IMR-90 (cell line): Measurements from ENCODE around the gene DMD. TPM values are rescaled to one million over a fixed set of nuclear protein-coding genes. Genes with fewer than 3 reads are reported as not detected.

Experiments
- ATAC-seq: fragments of 200-7000 bp; cut with Tn5 transposase; 2 replicates; pipeline ENCODE4 v1.9.1; 2020; ENCODE audit warnings: low read depth, mild to moderate bottlenecking, moderate library complexity
- BruUV-seq: library from RNA; stranded (reverse); fragments of 400-500 nt; replicated peaks from 2 replicates; lab custom pipeline; 2021; lab: Mats Ljungman, UMichigan
- CTCF ChIA-PET: fragments of 300-600 bp; formaldehyde crosslinking; extraction: SDS; loops from one replicate; lab custom pipeline; 2021; ENCODE audit warnings: antibody characterized with exemption; lab: Yijun Ruan, JAX
- POLR2A ChIA-PET: fragments of 300-600 bp; sonication (Branson Sonifier 250); formaldehyde crosslinking; loops from one replicate; lab custom pipeline; 2022; ENCODE audit warnings: antibody characterized with exemption; ENCODE audit not compliant: unreplicated experiment; lab: Charles Lee
- DNase-seq: peaks from one replicate; pipeline ENCODE4 v3.0.0; 2013
- H2AFZ ChIP-seq: replicated peaks from 2 replicates; pipeline ENCODE3; 2013; ENCODE audit warnings: low read length, mild to moderate bottlenecking; ENCODE audit not compliant: poor library complexity
- H2AK5ac ChIP-seq: 2 replicates; pipeline ENCODE4 v1.6.1; 2013; ENCODE audit warnings: low read depth, low read length, inconsistent platforms
- H2AK9ac ChIP-seq: replicated peaks from 2 replicates; pipeline ENCODE3; 2013; ENCODE audit warnings: mild to moderate bottlenecking, low read depth, low read length, moderate library complexity; ENCODE audit not compliant: poor library complexity
- H2BK120ac ChIP-seq: 2 replicates; pipeline ENCODE4 v1.6.1; 2013; ENCODE audit warnings: low read depth, low read length, inconsistent platforms
- H2BK15ac ChIP-seq: 3 replicates; pipeline ENCODE4 v1.6.1; 2013; ENCODE audit warnings: low read depth, low read length, inconsistent platforms
- H2BK20ac ChIP-seq: 2 replicates; pipeline ENCODE4 v1.6.1; 2013; ENCODE audit warnings: low read depth, mild to moderate bottlenecking, inconsistent platforms, low read length, moderate library complexity
- H2BK5ac ChIP-seq: 2 replicates; pipeline ENCODE4 v1.6.1; 2013; ENCODE audit warnings: mild to moderate bottlenecking, low read depth, low read length, inconsistent platforms; ENCODE audit not compliant: poor library complexity, severe bottlenecking
- H3K14ac ChIP-seq: replicated peaks from 2 replicates; pipeline ENCODE4 v1.6.1; 2013; ENCODE audit warnings: low read depth, low read length, inconsistent platforms
- H3K18ac ChIP-seq: 2 replicates; pipeline ENCODE4 v1.6.1; 2013; ENCODE audit warnings: low read depth, low read length, control low read depth
- H3K23ac ChIP-seq: 2 replicates; pipeline ENCODE4 v1.6.1; 2013; ENCODE audit warnings: low read depth, low read length, inconsistent platforms
- H3K27ac ChIP-seq: 2 replicates; pipeline ENCODE4 v1.5.1; 2013; ENCODE audit warnings: mild to moderate bottlenecking, control low read depth, low read length; ENCODE audit not compliant: insufficient read depth
- H3K27me3 ChIP-seq: 2 replicates; pipeline ENCODE4 v1.6.1; 2013; ENCODE audit warnings: low read length; ENCODE audit not compliant: control insufficient read depth, insufficient read depth
- H3K36me3 ChIP-seq: 2 replicates; pipeline ENCODE4 v1.6.1; 2013; ENCODE audit warnings: low read length, mixed read lengths; ENCODE audit not compliant: control insufficient read depth, insufficient read depth
- H3K4ac ChIP-seq: 2 replicates; pipeline ENCODE4 v1.6.1; 2013; ENCODE audit warnings: low read depth, low read length, inconsistent platforms
- H3K4me1 ChIP-seq: 2 replicates; pipeline ENCODE4 v1.6.1; 2013; ENCODE audit warnings: low read length, mixed read lengths; ENCODE audit not compliant: control insufficient read depth, insufficient read depth
- H3K4me2 ChIP-seq: 2 replicates; pipeline ENCODE4 v1.6.1; 2013; ENCODE audit warnings: low read depth, mild to moderate bottlenecking, control low read depth, low read length, moderate library complexity
- H3K4me3 ChIP-seq: 2 replicates; pipeline ENCODE4 v1.5.1; 2013; ENCODE audit warnings: low read depth, mild to moderate bottlenecking, control low read depth, low read length, moderate library complexity; ENCODE audit not compliant: insufficient read depth
- H3K56ac ChIP-seq: 2 replicates; pipeline ENCODE4 v1.6.1; 2013; ENCODE audit warnings: low read length, inconsistent platforms; ENCODE audit not compliant: insufficient read depth; ENCODE audit errors: extremely low read depth
- H3K79me1 ChIP-seq, 2 experiments: 2 replicates each; pipeline ENCODE4 v1.6.1; 2013; ENCODE audit warnings: low read length in 2 of 2, inconsistent platforms in 1 of 2, low read depth in 1 of 2
- H3K9ac ChIP-seq: 2 replicates; pipeline ENCODE4 v1.6.1; 2013; ENCODE audit warnings: low read depth, low read length, control low read depth
- H3K9me1 ChIP-seq: 2 replicates; pipeline ENCODE4 v1.6.1; 2013; ENCODE audit warnings: low read length, inconsistent platforms; ENCODE audit not compliant: insufficient read depth
- H3K9me3 ChIP-seq: 2 replicates; pipeline ENCODE4 v1.6.1; 2013; ENCODE audit warnings: low read length; ENCODE audit not compliant: control insufficient read depth, insufficient read depth
- H4K20me1 ChIP-seq: 2 replicates; pipeline ENCODE4 v1.6.1; 2013; ENCODE audit warnings: low read length, inconsistent platforms; ENCODE audit not compliant: insufficient read depth
- H4K5ac ChIP-seq: 2 replicates; pipeline ENCODE4 v1.6.1; 2013; ENCODE audit warnings: mild to moderate bottlenecking, low read depth, low read length, control low read depth
- H4K8ac ChIP-seq, 2 experiments: 2 replicates each; pipeline ENCODE4 v1.6.1; 2013; ENCODE audit warnings: low read depth in 2 of 2, low read length in 2 of 2, control low read depth in 1 of 2, inconsistent platforms in 1 of 2
- H4K91ac ChIP-seq: 2 replicates; pipeline ENCODE4 v1.6.1; 2013; ENCODE audit warnings: low read depth, low read length, inconsistent platforms; ENCODE audit not compliant: insufficient read depth
- BHLHE40 ChIP-seq: fragments of 150-350 bp; IDR thresholded peaks from 2 replicates; pipeline ENCODE4 v1.6.1; 2016; ENCODE audit warnings: mild to moderate bottlenecking, low read depth, low read length
- CEBPB ChIP-seq: IDR thresholded peaks from 2 replicates; pipeline ENCODE4 v1.6.1; 2012; ENCODE audit warnings: low read depth, low read length, improper control_type of control experiment
- CHD1 ChIP-seq: IDR thresholded peaks from 2 replicates; pipeline ENCODE4 v1.6.1; 2012; ENCODE audit warnings: low read depth, low read length, improper control_type of control experiment
- FOS ChIP-seq: fragments of 150-350 bp; IDR thresholded peaks from 2 replicates; pipeline ENCODE4 v1.6.1; 2016; ENCODE audit warnings: low read depth, low read length
- MAFK ChIP-seq: IDR thresholded peaks from 2 replicates; pipeline ENCODE4 v1.6.1; 2012; ENCODE audit warnings: low read depth, low read length, improper control_type of control experiment
- MXI1 ChIP-seq: IDR thresholded peaks from 2 replicates; pipeline ENCODE4 v1.6.1; 2012; ENCODE audit warnings: low read depth, mild to moderate bottlenecking, low read length, moderate library complexity, borderline replicate concordance
- NFE2L2 ChIP-seq: fragments of 150-350 bp; IDR thresholded peaks from 2 replicates; pipeline ENCODE4 v1.6.1; 2016; ENCODE audit warnings: low read depth, mild to moderate bottlenecking, low read length
- POLR2A ChIP-seq: IDR thresholded peaks from 2 replicates; pipeline ENCODE4 v1.6.1; 2012; ENCODE audit warnings: mild to moderate bottlenecking, low read depth, low read length
- RAD21 ChIP-seq: IDR thresholded peaks from 2 replicates; pipeline ENCODE4 v1.6.1; 2012; ENCODE audit warnings: low read length, improper control_type of control experiment
- RFX5 ChIP-seq: IDR thresholded peaks from 2 replicates; pipeline ENCODE4 v1.8.0; 2012; ENCODE audit warnings: low read depth, mild to moderate bottlenecking, low read length, moderate library complexity
- SMC3 ChIP-seq: fragments of 150-350 bp; IDR thresholded peaks from 2 replicates; pipeline ENCODE4 v1.6.1; 2016; ENCODE audit warnings: low read depth, mild to moderate bottlenecking, antibody characterized with exemption, low read length, moderate library complexity
- WGBS, 2 experiments: methylation state at CpG; one replicate each; pipeline versions ENCODE4 v1.1.5 to v1.1.7; 2013; ENCODE audit warnings: missing lambda C conversion rate in 2 of 2; ENCODE audit not compliant: insufficient read length in 1 of 2; ENCODE audit errors: extremely low coverage in 2 of 2; 5-methylcytosine and 5-hydroxymethylcytosine counted together
- dilution Hi-C: fragments of 300-500 bp; cut with HindIII; formaldehyde crosslinking; loops from one replicate; pipeline ENCODE4 v1.14.3; 2018; ENCODE audit warnings: low sequenced_read_pairs; ENCODE audit not compliant: unreplicated experiment
- in situ Hi-C: fragments of 300-500 bp; cut with MboI; formaldehyde crosslinking; loops from 3 replicates; pipeline ENCODE4 v1.14.3; 2019; ENCODE audit warnings: low sequenced_read_pairs, inconsistent platforms, mixed read lengths
- intact Hi-C: fragments of 100-400 bp; cut with micrococcal nuclease; formaldehyde crosslinking; loops from 2 replicates; pipeline ENCODE4 v1.10.0; 2022
- polyA plus RNA-seq, 3 experiments: library from polyadenylated mRNA; depleted of rRNA; stranded (reverse); fragments of >200 nt; gene quantifications; 2 replicates each; pipeline ENCODE4 v1.2.3, GENCODE V29; 2012; ENCODE audit warnings: low replicate concordance in 1 of 3
- total RNA-seq: library from RNA; depleted of rRNA; stranded (reverse); fragments of >200 nt; gene quantifications from 2 replicates; pipeline ENCODE4 v1.2.3, GENCODE V29; 2012
- TF ChIP-seq, protein P1 (sequence below): fragments of 150-350 bp; IDR thresholded peaks from 2 replicates; pipeline ENCODE4 v1.6.1; 2017; ENCODE audit warnings: mild to moderate bottlenecking, antibody characterized with exemption, low read length, low read depth
- TF ChIP-seq, protein P2 (sequence below): fragments of 150-350 bp; IDR thresholded peaks from 2 replicates; pipeline ENCODE4 v1.6.1; 2016; ENCODE audit warnings: low read depth, mild to moderate bottlenecking, low read length, moderate library complexity, borderline replicate concordance
- TF ChIP-seq, protein P3 (sequence below): conservative IDR thresholded peaks from 2 replicates; pipeline ENCODE4 v1.5.1; 2012; ENCODE audit warnings: mild to moderate bottlenecking, low read depth, low read length, improper control_type of control experiment

DMD gene
- total and polyA plus RNA-seq, 2 of the 4 experiments (the other 2 are of a cell fraction): 6.6 to 11.8 TPM

DNA sequence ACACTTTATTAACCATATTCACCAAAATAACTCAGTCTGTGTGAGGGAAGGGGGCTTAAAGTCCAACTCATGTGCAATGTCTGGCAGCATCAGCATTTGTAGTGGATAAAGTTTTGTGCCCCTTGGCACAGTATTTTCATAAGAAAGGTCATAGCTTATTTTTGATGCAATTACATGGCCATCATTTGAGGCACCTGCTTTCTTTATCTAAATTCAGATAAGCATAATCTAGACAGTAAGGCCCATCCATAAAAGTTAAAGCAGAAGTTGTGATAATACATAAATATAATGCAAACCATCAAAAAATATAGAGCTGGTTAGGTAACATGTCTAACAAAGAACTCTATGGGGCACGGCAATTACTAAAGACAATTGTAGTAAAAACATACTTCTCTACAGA lies 763.7 kb downstream of the DMD start:
- H2BK15ac ChIP-seq: no peak overlapping the region
- H3K4me3 ChIP-seq: no peak overlapping the region
- no peak overlapping the region for H3K56ac ChIP-seq
- no peak overlapping the region for H2BK120ac ChIP-seq
- in situ Hi-C loops: no loop called here
- no peaks in the 10 kb centered on the region for H3K36me3 ChIP-seq
- no peak overlapping the region for H3K27ac ChIP-seq
- H3K23ac ChIP-seq: no peak overlapping the region
- H4K5ac ChIP-seq: no peak overlapping the region
- H2AK9ac ChIP-seq: no peak overlapping the region
- no peaks in the 10 kb centered on the region for H3K79me1 ChIP-seq
- no peaks in the 10 kb centered on the region for H4K20me1 ChIP-seq
- ATAC-seq (no peak), DNase-seq (no peak)
- H4K91ac ChIP-seq: no peak overlapping the region
- H3K9me1 ChIP-seq: no peaks in the 10 kb centered on the region
- H3K4ac ChIP-seq: no peak overlapping the region
- WGBS, 2 experiments: no CpG with 5 or more reads among the region's 1 CpG
- H2AFZ ChIP-seq: no peak overlapping the region
- H2AK5ac ChIP-seq: no peak overlapping the region
- CTCF ChIA-PET: no interaction called here
- no peak overlapping the region for H3K9ac ChIP-seq
- POLR2A ChIA-PET: no interaction called here
- no peaks in the 10 kb centered on the region for H3K9me3 ChIP-seq
- no peak for TF ChIP-seq CEBPB
- TF ChIP-seq CHD1: no peak
- TF ChIP-seq, protein P1, sequence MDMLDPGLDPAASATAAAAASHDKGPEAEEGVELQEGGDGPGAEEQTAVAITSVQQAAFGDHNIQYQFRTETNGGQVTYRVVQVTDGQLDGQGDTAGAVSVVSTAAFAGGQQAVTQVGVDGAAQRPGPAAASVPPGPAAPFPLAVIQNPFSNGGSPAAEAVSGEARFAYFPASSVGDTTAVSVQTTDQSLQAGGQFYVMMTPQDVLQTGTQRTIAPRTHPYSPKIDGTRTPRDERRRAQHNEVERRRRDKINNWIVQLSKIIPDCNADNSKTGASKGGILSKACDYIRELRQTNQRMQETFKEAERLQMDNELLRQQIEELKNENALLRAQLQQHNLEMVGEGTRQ: no peak
- no peak for TF ChIP-seq BHLHE40
- TF ChIP-seq, protein P2, sequence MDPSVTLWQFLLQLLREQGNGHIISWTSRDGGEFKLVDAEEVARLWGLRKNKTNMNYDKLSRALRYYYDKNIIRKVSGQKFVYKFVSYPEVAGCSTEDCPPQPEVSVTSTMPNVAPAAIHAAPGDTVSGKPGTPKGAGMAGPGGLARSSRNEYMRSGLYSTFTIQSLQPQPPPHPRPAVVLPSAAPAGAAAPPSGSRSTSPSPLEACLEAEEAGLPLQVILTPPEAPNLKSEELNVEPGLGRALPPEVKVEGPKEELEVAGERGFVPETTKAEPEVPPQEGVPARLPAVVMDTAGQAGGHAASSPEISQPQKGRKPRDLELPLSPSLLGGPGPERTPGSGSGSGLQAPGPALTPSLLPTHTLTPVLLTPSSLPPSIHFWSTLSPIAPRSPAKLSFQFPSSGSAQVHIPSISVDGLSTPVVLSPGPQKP: no peak
- TF ChIP-seq RAD21: no peak
- no peak for TF ChIP-seq MXI1
- no peak for TF ChIP-seq MAFK
- no peak for TF ChIP-seq NFE2L2
- TF ChIP-seq, protein P3, sequence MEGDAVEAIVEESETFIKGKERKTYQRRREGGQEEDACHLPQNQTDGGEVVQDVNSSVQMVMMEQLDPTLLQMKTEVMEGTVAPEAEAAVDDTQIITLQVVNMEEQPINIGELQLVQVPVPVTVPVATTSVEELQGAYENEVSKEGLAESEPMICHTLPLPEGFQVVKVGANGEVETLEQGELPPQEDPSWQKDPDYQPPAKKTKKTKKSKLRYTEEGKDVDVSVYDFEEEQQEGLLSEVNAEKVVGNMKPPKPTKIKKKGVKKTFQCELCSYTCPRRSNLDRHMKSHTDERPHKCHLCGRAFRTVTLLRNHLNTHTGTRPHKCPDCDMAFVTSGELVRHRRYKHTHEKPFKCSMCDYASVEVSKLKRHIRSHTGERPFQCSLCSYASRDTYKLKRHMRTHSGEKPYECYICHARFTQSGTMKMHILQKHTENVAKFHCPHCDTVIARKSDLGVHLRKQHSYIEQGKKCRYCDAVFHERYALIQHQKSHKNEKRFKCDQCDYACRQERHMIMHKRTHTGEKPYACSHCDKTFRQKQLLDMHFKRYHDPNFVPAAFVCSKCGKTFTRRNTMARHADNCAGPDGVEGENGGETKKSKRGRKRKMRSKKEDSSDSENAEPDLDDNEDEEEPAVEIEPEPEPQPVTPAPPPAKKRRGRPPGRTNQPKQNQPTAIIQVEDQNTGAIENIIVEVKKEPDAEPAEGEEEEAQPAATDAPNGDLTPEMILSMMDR: no peak
- no peak for TF ChIP-seq FOS
- TF ChIP-seq POLR2A: no peak
- no peak for TF ChIP-seq RFX5
- no peak for TF ChIP-seq SMC3
- H3K4me2 ChIP-seq: no peak overlapping the region
- intact Hi-C loops: no loop called here
- no peak overlapping the region for H2BK5ac ChIP-seq
- BruUV-seq: no TSS peak
- dilution Hi-C loops: no loop called here
- no peak overlapping the region for H3K14ac ChIP-seq
- H3K18ac ChIP-seq: no peak overlapping the region
- no peak overlapping the region for H2BK20ac ChIP-seq
- no peaks in the 10 kb centered on the region for H3K4me1 ChIP-seq
- H4K8ac ChIP-seq: no peak overlapping the region
- no peaks in the 10 kb centered on the region for H3K27me3 ChIP-seq
